Hematopoietic multipotent progenitor cell (in vitro differentiated cells): ENCODE data around the gene OPHN1. TPM values are rescaled to one million over a fixed set of nuclear protein-coding genes. Genes with fewer than 3 reads are reported as not detected.
A peak's percentile ranks its signal among the peaks of the same experiment; 100 is the strongest.

ENCODE experiments used
- DNase-seq, 3 donors: peaks; one replicate each; pipeline ENCODE4 v3.0.0-alpha.2; 2011 to 2015; ENCODE audit warnings: low read depth in 2 of 3, low spot score in 2 of 3
- total RNA-seq: library from RNA; depleted of rRNA; stranded (reverse); fragments of >200 nt; gene quantifications from one replicate; pipeline ENCODE4 v1.2.3, GENCODE V29; 2012

Gene OPHN1
- total RNA-seq, 1 donor: 2.4 TPM

DNA sequence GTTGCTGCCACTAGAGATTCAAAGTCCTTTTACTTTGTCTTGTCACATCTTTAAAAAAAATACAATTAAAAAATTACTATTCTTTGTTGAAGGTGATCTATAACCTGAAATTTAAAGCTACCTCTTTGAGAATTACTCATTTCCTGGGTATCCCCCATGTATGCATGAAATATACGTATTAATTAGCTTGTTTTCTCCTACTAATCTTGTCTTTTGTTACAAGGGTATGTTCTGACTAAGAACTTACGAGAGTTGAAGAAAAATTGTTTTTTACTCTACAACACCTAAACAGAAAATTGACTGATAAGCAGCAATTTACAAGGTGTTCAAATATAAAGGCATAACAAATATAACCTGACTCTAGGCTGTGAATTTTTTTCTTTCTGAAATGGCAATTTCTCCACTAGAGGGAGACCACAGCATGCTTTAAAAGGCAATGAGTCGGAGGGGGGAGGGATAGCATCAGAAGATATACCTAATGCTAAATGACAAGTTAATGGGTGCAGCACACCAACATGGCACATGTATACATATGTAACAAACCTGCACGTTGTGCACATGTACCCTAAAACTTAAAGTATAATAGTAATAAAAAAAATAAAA, 249.6 kb downstream of the OPHN1 start:
- peak in 2 of 3 donors; percentile 16 to 56 for DNase-seq

DNA sequence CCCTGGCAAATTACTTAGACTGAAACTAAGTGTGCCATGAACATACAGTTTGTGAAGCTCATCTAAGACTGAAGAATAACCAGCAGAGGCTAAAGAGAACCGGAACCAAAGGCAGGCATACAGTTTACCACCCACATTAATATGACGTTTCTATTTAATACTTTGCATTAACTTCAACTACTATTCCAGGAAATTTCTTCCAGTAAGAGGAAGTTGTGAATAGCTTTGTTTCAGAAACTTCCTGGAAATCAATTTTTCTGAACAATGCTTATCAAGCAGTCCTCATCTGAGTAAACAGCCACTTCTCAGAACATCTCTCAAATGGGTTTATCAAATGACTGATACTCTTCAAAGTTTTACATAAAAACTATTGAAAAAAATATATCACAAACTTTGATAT, 252.7 kb downstream of the OPHN1 start:
- no peak for DNase-seq

DNA sequence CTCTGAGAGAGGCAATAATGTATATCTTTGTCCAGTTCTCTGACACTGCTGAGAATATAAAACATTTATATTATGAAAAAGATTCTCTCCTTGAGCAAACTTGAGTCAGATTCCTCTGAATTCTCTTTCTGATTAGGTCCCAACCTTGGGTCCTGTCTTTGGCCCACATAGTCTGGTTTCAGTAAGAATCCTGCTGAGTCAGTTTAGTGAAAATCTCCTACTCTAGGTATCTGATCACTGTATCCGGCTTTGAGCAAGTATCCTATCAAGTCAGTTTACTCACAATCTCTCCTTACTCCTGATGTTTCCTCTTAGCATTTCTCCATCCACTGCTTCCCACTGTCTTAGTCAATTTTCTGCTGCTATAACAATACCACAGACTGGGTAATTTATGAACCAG, 253.9 kb downstream of the OPHN1 start:
- no peak for DNase-seq

DNA sequence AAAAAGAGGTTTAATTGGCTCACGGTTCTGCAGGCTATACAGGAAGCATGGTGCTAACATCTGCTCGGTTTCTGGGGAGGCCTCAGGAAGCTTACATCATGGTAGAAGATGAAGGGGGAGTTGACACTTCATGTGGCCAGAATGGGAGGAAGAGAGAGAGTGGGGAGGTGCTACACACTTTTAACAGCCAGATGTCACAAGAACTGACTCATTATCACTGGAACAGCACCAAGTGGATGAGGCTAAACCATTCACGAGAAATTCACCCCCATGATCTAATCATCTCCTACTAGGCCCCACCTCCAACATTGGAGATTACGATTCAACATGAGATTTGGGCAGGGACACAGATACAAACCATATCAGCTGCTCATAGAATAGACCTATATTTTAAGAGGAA, 255.8 kb downstream of the OPHN1 start:
- no peak for DNase-seq

DNA sequence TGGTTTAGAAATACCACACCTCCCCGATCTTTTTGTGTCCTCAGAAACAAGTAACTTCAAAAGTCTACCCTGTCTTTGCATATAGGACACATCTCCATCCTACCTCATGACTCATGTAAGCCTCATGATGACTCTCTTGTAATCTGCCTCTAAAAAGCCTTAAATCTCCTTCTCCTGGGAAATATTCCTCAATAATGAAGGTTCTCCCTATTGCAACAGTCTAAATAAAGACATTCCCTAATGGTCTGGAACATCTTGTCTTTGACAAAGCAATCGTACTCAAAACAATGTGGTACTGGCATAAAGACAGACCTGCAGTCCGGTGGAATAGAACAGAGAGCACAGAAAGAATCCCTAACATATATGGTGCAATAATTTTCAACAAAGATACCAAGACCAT, 257.7 kb downstream of the OPHN1 start:
- DNase-seq: no peak

DNA sequence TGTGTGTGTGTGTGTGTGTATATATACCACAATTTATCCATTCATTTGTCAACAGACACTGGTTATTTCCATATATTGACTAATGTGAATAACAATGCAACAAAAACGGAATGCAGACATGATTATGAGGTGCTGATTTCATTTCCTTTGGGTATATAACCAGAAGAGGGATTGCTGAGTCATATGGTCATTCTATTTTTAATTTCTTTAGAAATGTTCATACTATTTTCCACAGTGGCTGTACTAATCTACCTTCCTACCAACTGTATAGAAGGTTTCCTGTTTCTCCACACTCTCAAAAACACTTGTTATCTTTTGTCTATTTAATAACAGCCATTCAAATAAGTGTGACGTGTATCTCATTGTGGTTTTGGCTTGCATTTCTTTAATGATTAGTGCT, 269.9 kb downstream of the OPHN1 start:
- DNase-seq: peak in 2 of 3 donors; percentile 18 to 63

DNA sequence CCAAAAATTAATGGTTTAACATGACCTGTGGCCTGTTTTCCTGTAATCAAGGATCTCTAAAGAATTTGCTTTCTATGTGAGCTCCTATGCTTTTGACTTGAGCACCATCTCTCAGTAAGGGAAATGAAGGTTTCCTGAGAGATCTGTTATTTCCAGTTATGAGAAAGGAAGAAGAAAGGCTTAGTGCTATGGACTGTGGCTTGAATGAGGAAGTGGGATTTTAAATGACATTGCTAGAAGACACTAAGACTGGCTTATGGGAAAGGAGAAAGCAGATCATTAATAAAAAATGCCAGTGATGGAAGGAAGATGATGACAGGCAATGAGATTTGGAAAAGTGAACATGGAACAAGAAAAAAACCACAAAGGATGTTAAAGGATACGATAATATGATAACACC, 285.4 kb downstream of the OPHN1 start:
- peak in 1 of 3 donors; percentile 3 for DNase-seq

DNA sequence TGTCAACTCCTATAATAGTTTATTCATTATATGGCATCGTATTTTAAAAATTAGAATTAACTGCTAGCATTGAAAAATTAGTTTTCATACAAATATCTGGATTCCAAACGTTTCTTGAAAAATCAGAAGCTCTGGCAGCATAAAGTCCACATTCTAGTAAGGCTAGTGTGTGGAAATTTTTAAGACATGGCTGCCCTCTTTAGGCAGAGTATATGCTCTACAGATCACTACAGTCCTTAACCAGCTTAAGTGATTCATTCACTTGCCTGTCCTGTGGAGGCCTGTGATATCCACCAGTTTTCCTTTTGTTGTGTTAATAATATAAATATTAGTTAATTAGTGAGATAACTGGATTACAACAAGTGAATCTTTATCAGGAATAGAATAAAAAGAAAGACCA, 287.2 kb downstream of the OPHN1 start:
- peak in 2 of 3 donors; percentile 22 to 67 for DNase-seq

DNA sequence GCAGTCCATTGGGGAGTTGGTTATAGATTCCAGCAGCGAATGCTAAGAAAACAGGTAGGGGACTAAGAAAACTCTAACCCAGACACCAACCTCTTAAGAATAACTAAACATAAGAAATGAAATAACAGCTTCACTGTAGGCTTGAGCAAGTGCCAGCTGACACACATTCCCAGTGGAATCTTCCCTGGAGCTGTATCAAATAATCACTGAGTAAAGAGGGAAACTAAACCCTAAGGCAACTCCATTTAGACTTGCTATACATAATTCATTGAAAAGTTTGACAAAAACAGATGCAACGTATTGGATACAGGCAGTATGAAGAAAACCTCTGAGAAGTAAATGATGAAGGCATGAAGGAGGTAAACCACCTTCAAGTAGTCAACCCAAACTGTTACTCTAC, 293.5 kb downstream of the OPHN1 start:
- no peak for DNase-seq

DNA sequence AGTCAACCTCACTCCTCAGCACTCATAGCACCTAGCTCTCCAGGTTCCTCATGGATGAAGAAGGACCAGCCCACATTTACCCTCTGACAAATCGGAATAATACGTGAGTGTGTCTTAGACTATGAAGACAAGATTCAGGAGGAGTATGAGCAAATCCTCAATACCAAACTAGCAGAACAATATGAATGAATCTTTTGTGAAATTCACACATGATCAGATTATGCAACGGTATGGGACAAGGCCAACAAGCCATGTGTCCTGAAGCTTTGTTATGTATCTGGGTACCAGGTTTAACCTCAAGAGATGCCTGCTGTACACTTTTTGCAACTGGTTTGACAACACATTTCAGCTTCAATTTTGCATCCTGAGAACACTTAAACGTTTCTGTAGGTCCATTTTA, 300.1 kb downstream of the OPHN1 start:
- DNase-seq: no peak

DNA sequence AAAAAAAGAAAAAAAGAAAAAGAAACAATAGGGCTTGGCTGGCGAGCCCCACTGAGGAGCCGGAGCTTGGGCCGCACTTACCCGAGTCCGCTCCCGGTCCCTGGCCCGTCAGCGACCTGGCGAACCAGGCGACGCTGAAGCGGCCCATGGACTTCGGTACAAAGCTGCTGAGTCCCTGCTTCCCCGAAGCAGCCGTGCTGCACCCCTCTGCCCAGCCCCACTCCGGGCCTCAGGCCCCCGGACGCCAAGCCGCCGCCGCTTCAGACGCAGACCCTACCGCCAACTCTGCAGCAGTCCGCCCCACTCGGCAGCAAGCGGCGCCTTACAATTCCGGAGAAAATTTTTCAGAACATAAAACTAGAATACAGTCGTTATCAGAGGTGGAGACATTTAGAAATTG, 300.5 kb downstream of the OPHN1 start:
- DNase-seq: no peak

DNA sequence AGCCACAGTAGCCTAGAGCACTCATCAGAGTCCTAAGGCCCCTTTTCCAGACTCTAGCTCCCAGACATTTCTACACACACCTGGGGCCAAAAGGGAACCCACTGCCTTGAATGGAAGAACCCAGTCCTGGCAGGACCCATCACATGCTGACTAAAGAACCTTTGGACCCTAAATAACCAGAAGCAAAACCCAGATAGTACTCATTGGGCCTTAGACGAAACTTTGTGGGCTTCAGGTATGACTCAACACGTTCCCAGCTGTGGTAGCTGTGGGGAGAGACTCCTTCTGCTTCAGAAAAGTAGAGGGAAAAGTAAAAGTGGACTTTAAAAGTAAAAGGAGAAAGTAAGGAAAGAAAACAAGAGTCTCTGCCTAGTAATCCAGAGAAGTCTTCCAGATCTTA, 311.5 kb downstream of the OPHN1 start:
- DNase-seq: no peak

DNA sequence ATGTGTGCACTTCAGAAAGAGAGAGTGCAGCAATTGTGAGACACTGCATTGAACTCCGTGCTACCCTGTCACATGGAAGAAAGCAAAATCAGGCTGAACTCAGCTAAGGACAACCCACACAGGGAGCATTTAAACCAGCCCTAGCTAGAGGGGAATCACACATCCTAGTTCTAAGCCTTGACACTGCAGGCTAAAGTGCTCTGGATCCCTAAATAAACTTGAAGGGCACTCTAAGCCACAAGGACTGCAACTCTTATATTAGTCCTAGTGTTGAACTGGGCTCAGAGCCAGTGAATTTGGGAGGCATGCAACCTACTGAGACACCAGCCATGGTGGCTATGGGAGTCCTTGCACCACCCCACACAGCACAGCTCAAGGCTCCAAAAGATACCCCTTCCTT, 311.9 kb downstream of the OPHN1 start:
- DNase-seq: no peak

DNA sequence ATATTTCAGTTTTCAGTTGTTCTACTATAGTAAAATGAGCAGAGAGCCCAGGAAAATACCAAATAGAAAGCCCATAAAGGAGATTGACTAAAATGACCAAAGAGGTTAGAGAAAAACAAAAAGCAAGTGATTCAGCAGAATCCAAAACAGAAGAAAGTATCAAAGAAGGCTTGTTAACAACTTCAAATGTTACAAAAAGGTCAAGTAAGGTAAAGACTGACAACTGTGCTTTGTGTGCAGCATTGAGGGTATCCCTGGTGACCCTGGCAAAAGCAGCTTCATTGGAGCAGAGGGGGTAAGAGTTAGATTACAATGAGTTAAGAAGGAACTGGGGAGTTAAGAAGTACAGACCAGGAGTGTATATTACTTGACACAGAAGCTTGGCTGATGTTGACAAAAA, 317.9 kb downstream of the OPHN1 start:
- DNase-seq: no peak

DNA sequence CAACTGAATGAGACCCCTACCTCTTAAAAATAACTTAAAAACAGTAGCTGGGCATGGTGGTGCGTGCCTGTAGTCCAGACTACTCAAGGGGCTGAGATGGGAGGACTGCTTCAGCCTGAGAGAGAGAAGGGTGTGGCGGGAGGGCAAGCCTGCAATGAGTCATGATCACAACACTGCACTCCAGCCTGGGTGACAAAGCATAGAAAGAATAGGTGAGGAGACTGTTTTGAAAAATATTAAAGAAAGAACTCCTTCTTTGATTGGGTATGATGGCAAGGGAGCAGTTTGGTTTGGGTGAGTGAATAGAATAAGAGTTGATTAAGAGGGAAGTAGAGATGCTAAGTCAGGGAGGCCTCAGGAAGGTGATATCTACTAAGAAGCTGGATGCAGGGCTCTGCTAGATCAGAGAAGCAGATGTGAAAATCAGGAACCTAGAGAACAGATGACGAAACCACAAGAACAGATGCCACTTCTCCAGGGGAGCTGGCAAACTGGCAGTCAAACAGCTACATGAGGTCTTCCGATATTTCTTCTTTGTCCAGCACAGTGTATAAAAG, 318.6 kb downstream of the OPHN1 start:
- DNase-seq: peak in 2 of 3 donors; percentile 70 to 89

DNA sequence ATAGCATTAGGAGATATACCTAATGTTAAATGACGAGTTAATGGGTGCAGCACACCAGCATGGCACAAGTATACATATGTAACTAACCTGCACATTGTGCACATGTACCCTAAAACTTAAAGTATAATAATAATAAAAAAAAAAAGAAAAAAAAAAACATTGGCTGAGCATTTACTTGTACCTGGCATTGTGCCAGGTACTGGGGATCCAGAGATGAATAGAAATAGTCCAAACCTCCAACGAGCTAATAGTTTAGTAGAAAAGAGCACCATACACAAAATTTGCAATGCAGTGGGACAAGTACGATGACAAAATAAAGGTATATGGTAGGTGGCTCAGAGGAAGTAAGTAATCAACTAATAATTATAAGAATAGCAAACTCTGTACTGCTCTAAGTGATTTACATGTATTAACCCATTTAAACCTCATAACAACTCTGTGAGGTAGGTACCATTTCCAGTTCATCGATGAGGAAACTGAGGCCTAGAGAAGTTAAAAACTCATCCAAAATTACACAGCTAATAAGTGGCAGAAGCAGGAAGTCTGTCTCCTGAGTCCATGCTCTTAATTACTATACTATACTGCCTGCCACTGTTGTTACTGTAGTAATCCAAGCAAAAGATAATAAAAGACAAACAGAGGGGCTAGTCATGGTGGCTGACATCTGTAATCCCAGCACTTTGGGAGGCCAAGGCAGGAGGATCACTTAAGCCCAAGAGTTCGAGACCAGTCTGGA, 319.3 kb downstream of the OPHN1 start:
- DNase-seq: no peak

DNA sequence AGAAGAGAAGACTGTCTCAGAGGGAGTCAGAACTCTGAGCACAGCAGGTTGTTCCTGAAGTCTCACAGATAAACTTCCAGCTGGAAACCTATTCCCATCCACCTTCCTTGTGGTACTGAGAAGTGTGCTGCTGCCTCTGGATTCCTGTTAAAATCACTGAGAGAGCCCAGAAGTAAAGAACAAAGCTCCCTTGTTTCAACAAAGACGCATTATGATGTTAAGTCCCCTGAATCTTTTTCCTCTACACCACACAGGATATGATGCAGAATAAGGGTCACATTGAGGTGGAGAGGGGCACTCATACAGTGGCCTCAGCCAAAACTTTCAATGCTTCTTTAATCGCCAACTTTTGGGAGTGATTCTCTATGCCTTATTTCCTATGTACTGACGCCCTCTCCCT, 321.0 kb downstream of the OPHN1 start:
- no peak for DNase-seq

DNA sequence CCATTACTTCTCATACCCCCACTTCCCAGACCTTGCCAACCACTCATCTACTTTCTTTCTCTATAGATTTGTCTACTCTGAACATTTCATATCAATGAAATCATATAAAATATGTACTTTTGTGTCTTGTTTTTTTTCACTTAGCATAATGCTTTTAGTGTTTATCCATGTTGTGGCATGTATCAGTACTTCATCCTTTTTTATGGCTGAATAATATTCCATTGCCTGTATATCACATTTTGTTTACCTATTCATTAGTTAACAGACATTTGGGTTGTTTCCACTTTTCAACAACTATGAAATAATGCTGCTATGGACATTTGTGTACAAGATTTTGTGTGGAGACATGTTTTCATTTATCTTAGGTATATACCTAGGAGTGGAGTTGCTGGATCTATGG, 324.1 kb downstream of the OPHN1 start:
- no peak for DNase-seq

DNA sequence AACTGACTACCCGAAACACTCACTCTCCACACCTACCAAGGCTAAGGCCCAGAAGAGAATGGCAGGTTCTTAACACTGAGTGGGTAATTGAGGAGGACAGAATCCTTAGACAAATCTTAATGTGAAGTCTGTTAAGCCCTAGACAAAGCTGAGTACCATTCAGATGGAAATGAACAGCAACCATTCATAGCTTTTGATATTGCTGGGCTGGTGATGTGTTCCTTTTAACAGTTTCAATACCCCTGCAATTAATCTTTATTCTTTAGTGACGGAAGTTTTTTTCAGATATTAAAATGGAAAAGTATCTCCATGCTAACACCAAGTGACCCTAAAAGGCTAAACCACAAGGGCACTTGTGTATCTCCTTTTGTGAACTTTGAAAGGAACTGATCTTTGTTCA, 334.9 kb downstream of the OPHN1 start:
- no peak for DNase-seq

DNA sequence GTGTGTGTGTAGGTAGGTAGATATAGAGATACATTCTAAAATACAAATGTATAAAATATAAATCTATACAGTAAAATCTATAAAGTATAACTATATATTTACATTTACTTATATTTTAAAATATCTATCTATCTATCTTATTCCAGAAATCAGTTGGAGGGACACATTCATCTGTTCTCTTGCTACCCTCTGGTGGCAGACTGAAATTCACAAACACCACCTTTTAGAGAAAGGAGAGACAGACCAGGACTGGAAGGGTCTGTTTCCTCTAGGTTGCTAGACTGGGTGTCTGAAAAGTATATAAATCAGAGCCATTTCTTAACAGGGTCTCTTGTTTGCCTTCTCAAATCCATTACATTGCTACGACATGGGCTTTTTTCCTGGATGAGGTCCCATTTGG, 343.0 kb downstream of the OPHN1 start:
- peak in 1 of 3 donors; percentile 42 for DNase-seq

DNA sequence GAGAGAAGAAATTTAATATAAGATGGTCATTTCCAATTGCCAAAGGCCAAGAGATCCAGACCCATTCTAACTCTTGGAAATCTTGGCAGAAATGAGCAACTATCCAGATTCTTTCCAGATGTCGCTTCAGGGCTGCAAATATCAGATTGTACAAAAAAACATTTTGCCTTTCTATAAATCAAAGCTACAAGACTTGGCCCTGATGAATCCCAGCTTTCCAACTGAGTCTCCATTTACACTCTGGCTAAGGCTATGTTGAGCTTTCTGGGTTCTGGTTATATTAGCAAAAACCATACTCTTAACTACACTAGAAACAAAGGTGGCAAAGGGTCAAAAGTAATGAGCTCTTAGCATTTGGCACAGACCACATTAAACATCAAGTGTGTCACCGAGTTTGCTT, 345.8 kb downstream of the OPHN1 start:
- DNase-seq: no peak

DNA sequence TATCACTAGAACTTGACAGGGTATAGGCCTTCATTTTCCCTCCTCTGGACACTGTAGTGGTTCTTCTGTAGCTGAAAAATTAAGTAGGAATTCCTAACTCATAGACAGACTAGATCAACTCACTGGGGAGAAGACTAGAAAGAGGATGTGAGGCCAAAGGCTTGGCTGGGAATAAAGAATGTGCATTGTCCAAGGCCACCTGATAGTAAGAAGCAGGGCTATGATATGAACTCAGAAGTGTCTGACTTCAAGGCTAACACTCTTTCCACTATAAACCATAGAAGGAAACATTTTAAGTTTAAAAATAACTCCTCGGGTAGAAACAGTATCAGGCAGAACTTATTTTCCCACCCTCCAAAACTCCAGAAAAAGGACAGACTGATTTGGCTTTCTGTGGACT, 346.6 kb downstream of the OPHN1 start:
- DNase-seq: no peak
